ENCODE measurements around the gene PLPP7. TPM values are rescaled to one million over a fixed set of nuclear protein-coding genes. Genes with fewer than 3 reads are reported as not detected.

The PLPP7 gene
- total RNA-seq, 4 donors from 2014 or later: 1.1 to 2.9 (median 2.7) TPM

DNA sequence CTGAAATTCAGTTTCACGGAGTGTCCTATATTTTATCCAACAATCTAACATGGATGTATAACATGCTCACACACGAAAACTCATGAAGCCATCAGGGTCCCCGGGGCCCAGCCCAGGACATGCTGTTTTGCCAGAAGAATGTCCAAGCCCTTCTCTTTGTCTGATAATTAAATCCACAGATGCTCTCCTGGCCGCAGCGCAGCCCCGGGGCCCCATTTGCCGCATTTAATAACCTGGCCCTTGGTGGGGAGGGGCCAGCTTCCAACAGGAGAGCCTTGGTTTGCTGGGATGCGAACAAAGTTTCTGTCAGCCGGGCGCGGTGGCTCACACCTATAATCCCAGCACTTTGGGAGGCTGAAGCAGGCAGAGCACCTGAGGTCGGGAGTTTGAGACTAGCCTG lies 30.0 kb downstream of the PLPP7 start:
- no peaks in the 10 kb centered on the region for H3K27me3 ChIP-seq
- H3K4me1 ChIP-seq: no peaks in the 10 kb centered on the region
- H3K36me3 ChIP-seq: no peaks in the 10 kb centered on the region
- H3K27ac ChIP-seq: no peak overlapping the region
- TF ChIP-seq POLR2A (IDR thresholded peaks at IDR 0.05): no peak
- TF ChIP-seq, protein P1, sequence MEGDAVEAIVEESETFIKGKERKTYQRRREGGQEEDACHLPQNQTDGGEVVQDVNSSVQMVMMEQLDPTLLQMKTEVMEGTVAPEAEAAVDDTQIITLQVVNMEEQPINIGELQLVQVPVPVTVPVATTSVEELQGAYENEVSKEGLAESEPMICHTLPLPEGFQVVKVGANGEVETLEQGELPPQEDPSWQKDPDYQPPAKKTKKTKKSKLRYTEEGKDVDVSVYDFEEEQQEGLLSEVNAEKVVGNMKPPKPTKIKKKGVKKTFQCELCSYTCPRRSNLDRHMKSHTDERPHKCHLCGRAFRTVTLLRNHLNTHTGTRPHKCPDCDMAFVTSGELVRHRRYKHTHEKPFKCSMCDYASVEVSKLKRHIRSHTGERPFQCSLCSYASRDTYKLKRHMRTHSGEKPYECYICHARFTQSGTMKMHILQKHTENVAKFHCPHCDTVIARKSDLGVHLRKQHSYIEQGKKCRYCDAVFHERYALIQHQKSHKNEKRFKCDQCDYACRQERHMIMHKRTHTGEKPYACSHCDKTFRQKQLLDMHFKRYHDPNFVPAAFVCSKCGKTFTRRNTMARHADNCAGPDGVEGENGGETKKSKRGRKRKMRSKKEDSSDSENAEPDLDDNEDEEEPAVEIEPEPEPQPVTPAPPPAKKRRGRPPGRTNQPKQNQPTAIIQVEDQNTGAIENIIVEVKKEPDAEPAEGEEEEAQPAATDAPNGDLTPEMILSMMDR (IDR thresholded peaks at IDR 0.05): no peak
- H3K4me3 ChIP-seq (replicated peaks in 1 of 3): no peak overlapping the region
- 83 to 86% methylated on average over 11 of the region's 12 CpGs for WGBS, 2 donors
- no peak for DNase-seq
- H3K9me3 ChIP-seq: no peaks in the 10 kb centered on the region
- intact Hi-C loops (cut with DNase I): no loop called here

DNA sequence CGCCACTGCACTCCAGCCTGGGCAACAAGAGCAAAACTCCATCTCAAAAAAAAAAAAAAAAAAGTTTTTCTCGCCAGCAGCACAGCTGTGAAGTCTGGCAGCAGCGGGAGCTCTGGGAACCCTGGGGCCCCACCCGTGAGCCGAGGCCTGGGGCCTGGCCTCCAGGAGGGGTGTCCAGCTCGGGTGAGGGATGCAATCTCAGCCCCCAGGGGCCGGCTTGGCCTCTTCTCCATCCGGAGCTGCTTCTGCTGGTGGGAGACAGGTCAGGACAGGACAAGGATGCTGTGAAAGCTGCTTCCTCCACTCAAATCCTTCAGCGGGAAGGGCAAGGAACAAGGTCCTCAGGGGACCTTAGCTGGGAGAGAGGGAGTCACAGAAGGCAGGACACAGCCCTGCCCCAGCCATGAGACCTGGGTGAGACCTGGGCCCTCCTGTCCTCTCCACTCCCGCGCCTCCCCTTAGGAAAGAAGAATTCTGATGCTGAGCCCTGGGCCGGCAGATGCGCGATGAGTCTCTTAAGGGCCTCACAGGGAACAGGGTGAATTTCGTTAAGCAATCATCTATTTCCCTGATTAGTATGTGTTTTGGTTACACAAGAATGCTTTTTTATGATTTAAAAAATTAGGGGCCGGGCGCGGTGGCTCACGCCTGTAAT lies 30.6 kb downstream of the PLPP7 start:
- Histone ChIP-seq H3K4me1 (no peaks in the 10 kb centered on the region), H3K9me3 (no peaks in the 10 kb centered on the region), H3K27ac (no peak overlapping the region), H3K4me3 (replicated peaks in 1 of 3) (no peak overlapping the region), H3K36me3 (no peaks in the 10 kb centered on the region), H3K27me3 (no peaks in the 10 kb centered on the region)
- TF ChIP-seq, protein P1 (IDR thresholded peaks at IDR 0.05): no peak
- 78 to 82% methylated on average over 18 to 19 of the region's 19 CpGs for WGBS, 2 donors
- intact Hi-C loops (cut with DNase I): no loop called here
- DNase-seq: no peak

GRCh38 chr9:131323629-131324028 lies 34.1 kb downstream of the PLPP7 start:
- Histone ChIP-seq H3K27me3 (no peaks in the 10 kb centered on the region), H3K27ac (no peak overlapping the region), H3K36me3 (no peaks in the 10 kb centered on the region), H3K4me3 (replicated peaks in 1 of 3) (no peak overlapping the region), H3K4me1 (no peaks in the 10 kb centered on the region), H3K9me3 (no peaks in the 10 kb centered on the region)
- intact Hi-C loops (cut with DNase I): no loop called here
- TF ChIP-seq POLR2A (IDR thresholded peaks at IDR 0.05): no peak
- TF ChIP-seq, protein P1 (IDR thresholded peaks at IDR 0.05): no peak
- no peak for DNase-seq
- 83 to 91% methylated on average over 8 of the region's 8 CpGs for WGBS, 2 donors

- Histone ChIP-seq H3K36me3 (no peaks in the 10 kb centered on the region), H3K27ac (no peak overlapping the region), H3K4me1 (no peaks in the 10 kb centered on the region), H3K27me3 (no peaks in the 10 kb centered on the region), H3K9me3 (no peaks in the 10 kb centered on the region), H3K4me3 (replicated peaks in 1 of 3) (no peak overlapping the region)
- TF ChIP-seq, protein P1 (IDR thresholded peaks at IDR 0.05): no peak
- no peak for TF ChIP-seq POLR2A (IDR thresholded peaks at IDR 0.05)
- 84 to 94% methylated on average over 12 to 20 of the region's 21 CpGs for WGBS, 2 donors
- intact Hi-C loops (cut with DNase I): no loop called here
- no peak for DNase-seq
These were observed 35.5 kb downstream of the PLPP7 start for GRCh38 chr9:131324736-131325679.

GRCh38 chr9:131329241-131329641 lies 39.7 kb downstream of the PLPP7 start:
- WGBS, 2 donors: 67 to 71% methylated on average over 9 to 11 of the region's 11 CpGs
- no peak overlapping the region for H3K27ac ChIP-seq
- DNase-seq: no peak
- H3K9me3 ChIP-seq: no peaks in the 10 kb centered on the region
- intact Hi-C loops (cut with DNase I): no loop called here
- H3K4me3 ChIP-seq (replicated peaks in 1 of 3): no peak overlapping the region
- H3K4me1 ChIP-seq: no peaks in the 10 kb centered on the region
- H3K27me3 ChIP-seq: no peaks in the 10 kb centered on the region
- H3K36me3 ChIP-seq: no peaks in the 10 kb centered on the region
- TF ChIP-seq, protein P1 (IDR thresholded peaks at IDR 0.05): no peak
- TF ChIP-seq POLR2A (IDR thresholded peaks at IDR 0.05): no peak
